IMR-90 (cell line): ENCODE measurements around the gene CTBP2. TPM values are rescaled to one million over a fixed set of nuclear protein-coding genes. Genes with fewer than 3 reads are reported as not detected.

Source experiments
- ATAC-seq: fragments of 200-7000 bp; cut with Tn5 transposase; 2 replicates; pipeline ENCODE4 v1.9.1; 2020; ENCODE audit warnings: low read depth, mild to moderate bottlenecking, moderate library complexity
- BruUV-seq: library from RNA; stranded (reverse); fragments of 400-500 nt; replicated peaks from 2 replicates; lab custom pipeline; 2021; lab: Mats Ljungman, UMichigan
- CTCF ChIA-PET: fragments of 300-600 bp; formaldehyde crosslinking; extraction: SDS; loops from one replicate; lab custom pipeline; 2021; ENCODE audit warnings: antibody characterized with exemption; lab: Yijun Ruan, JAX
- POLR2A ChIA-PET: fragments of 300-600 bp; sonication (Branson Sonifier 250); formaldehyde crosslinking; loops from one replicate; lab custom pipeline; 2022; ENCODE audit warnings: antibody characterized with exemption; ENCODE audit not compliant: unreplicated experiment; lab: Charles Lee
- DNase-seq: peaks from one replicate; pipeline ENCODE4 v3.0.0; 2013
- H2AFZ ChIP-seq: replicated peaks from 2 replicates; pipeline ENCODE3; 2013; ENCODE audit warnings: low read length, mild to moderate bottlenecking; ENCODE audit not compliant: poor library complexity
- H2AK5ac ChIP-seq: 2 replicates; pipeline ENCODE4 v1.6.1; 2013; ENCODE audit warnings: low read depth, low read length, inconsistent platforms
- H2AK9ac ChIP-seq: replicated peaks from 2 replicates; pipeline ENCODE3; 2013; ENCODE audit warnings: mild to moderate bottlenecking, low read depth, low read length, moderate library complexity; ENCODE audit not compliant: poor library complexity
- H2BK120ac ChIP-seq: 2 replicates; pipeline ENCODE4 v1.6.1; 2013; ENCODE audit warnings: low read depth, low read length, inconsistent platforms
- H2BK15ac ChIP-seq: 3 replicates; pipeline ENCODE4 v1.6.1; 2013; ENCODE audit warnings: low read depth, low read length, inconsistent platforms
- H2BK20ac ChIP-seq: 2 replicates; pipeline ENCODE4 v1.6.1; 2013; ENCODE audit warnings: low read depth, mild to moderate bottlenecking, inconsistent platforms, low read length, moderate library complexity
- H2BK5ac ChIP-seq: 2 replicates; pipeline ENCODE4 v1.6.1; 2013; ENCODE audit warnings: mild to moderate bottlenecking, low read depth, low read length, inconsistent platforms; ENCODE audit not compliant: poor library complexity, severe bottlenecking
- H3K14ac ChIP-seq: replicated peaks from 2 replicates; pipeline ENCODE4 v1.6.1; 2013; ENCODE audit warnings: low read depth, low read length, inconsistent platforms
- H3K18ac ChIP-seq: 2 replicates; pipeline ENCODE4 v1.6.1; 2013; ENCODE audit warnings: low read depth, low read length, control low read depth
- H3K23ac ChIP-seq: 2 replicates; pipeline ENCODE4 v1.6.1; 2013; ENCODE audit warnings: low read depth, low read length, inconsistent platforms
- H3K27ac ChIP-seq: 2 replicates; pipeline ENCODE4 v1.5.1; 2013; ENCODE audit warnings: mild to moderate bottlenecking, control low read depth, low read length; ENCODE audit not compliant: insufficient read depth
- H3K27me3 ChIP-seq: 2 replicates; pipeline ENCODE4 v1.6.1; 2013; ENCODE audit warnings: low read length; ENCODE audit not compliant: control insufficient read depth, insufficient read depth
- H3K36me3 ChIP-seq: 2 replicates; pipeline ENCODE4 v1.6.1; 2013; ENCODE audit warnings: low read length, mixed read lengths; ENCODE audit not compliant: control insufficient read depth, insufficient read depth
- H3K4ac ChIP-seq: 2 replicates; pipeline ENCODE4 v1.6.1; 2013; ENCODE audit warnings: low read depth, low read length, inconsistent platforms
- H3K4me1 ChIP-seq: 2 replicates; pipeline ENCODE4 v1.6.1; 2013; ENCODE audit warnings: low read length, mixed read lengths; ENCODE audit not compliant: control insufficient read depth, insufficient read depth
- H3K4me2 ChIP-seq: 2 replicates; pipeline ENCODE4 v1.6.1; 2013; ENCODE audit warnings: low read depth, mild to moderate bottlenecking, control low read depth, low read length, moderate library complexity
- H3K4me3 ChIP-seq: 2 replicates; pipeline ENCODE4 v1.5.1; 2013; ENCODE audit warnings: low read depth, mild to moderate bottlenecking, control low read depth, low read length, moderate library complexity; ENCODE audit not compliant: insufficient read depth
- H3K56ac ChIP-seq: 2 replicates; pipeline ENCODE4 v1.6.1; 2013; ENCODE audit warnings: low read length, inconsistent platforms; ENCODE audit not compliant: insufficient read depth; ENCODE audit errors: extremely low read depth
- H3K79me1 ChIP-seq, 2 experiments: 2 replicates each; pipeline ENCODE4 v1.6.1; 2013; ENCODE audit warnings: low read length in 2 of 2, inconsistent platforms in 1 of 2, low read depth in 1 of 2
- H3K9ac ChIP-seq: 2 replicates; pipeline ENCODE4 v1.6.1; 2013; ENCODE audit warnings: low read depth, low read length, control low read depth
- H3K9me1 ChIP-seq: 2 replicates; pipeline ENCODE4 v1.6.1; 2013; ENCODE audit warnings: low read length, inconsistent platforms; ENCODE audit not compliant: insufficient read depth
- H3K9me3 ChIP-seq: 2 replicates; pipeline ENCODE4 v1.6.1; 2013; ENCODE audit warnings: low read length; ENCODE audit not compliant: control insufficient read depth, insufficient read depth
- H4K20me1 ChIP-seq: 2 replicates; pipeline ENCODE4 v1.6.1; 2013; ENCODE audit warnings: low read length, inconsistent platforms; ENCODE audit not compliant: insufficient read depth
- H4K5ac ChIP-seq: 2 replicates; pipeline ENCODE4 v1.6.1; 2013; ENCODE audit warnings: mild to moderate bottlenecking, low read depth, low read length, control low read depth
- H4K8ac ChIP-seq, 2 experiments: 2 replicates each; pipeline ENCODE4 v1.6.1; 2013; ENCODE audit warnings: low read depth in 2 of 2, low read length in 2 of 2, control low read depth in 1 of 2, inconsistent platforms in 1 of 2
- H4K91ac ChIP-seq: 2 replicates; pipeline ENCODE4 v1.6.1; 2013; ENCODE audit warnings: low read depth, low read length, inconsistent platforms; ENCODE audit not compliant: insufficient read depth
- CTCF ChIP-seq: conservative IDR thresholded peaks from 2 replicates; pipeline ENCODE4 v1.5.1; 2012; ENCODE audit warnings: mild to moderate bottlenecking, low read depth, low read length, improper control_type of control experiment
- ELK1 ChIP-seq: fragments of 150-350 bp; IDR thresholded peaks from 2 replicates; pipeline ENCODE4 v1.6.1; 2016; ENCODE audit warnings: low read depth, mild to moderate bottlenecking, low read length, moderate library complexity, borderline replicate concordance
- FOS ChIP-seq: fragments of 150-350 bp; IDR thresholded peaks from 2 replicates; pipeline ENCODE4 v1.6.1; 2016; ENCODE audit warnings: low read depth, low read length
- MAFK ChIP-seq: IDR thresholded peaks from 2 replicates; pipeline ENCODE4 v1.6.1; 2012; ENCODE audit warnings: low read depth, low read length, improper control_type of control experiment
- POLR2A ChIP-seq: IDR thresholded peaks from 2 replicates; pipeline ENCODE4 v1.6.1; 2012; ENCODE audit warnings: mild to moderate bottlenecking, low read depth, low read length
- RFX5 ChIP-seq: IDR thresholded peaks from 2 replicates; pipeline ENCODE4 v1.8.0; 2012; ENCODE audit warnings: low read depth, mild to moderate bottlenecking, low read length, moderate library complexity
- WGBS, 2 experiments: methylation state at CpG; one replicate each; pipeline versions ENCODE4 v1.1.5 to v1.1.7; 2013; ENCODE audit warnings: missing lambda C conversion rate in 2 of 2; ENCODE audit not compliant: insufficient read length in 1 of 2; ENCODE audit errors: extremely low coverage in 2 of 2; 5-methylcytosine and 5-hydroxymethylcytosine counted together
- dilution Hi-C: fragments of 300-500 bp; cut with HindIII; formaldehyde crosslinking; loops from one replicate; pipeline ENCODE4 v1.14.3; 2018; ENCODE audit warnings: low sequenced_read_pairs; ENCODE audit not compliant: unreplicated experiment
- in situ Hi-C: fragments of 300-500 bp; cut with MboI; formaldehyde crosslinking; loops from 3 replicates; pipeline ENCODE4 v1.14.3; 2019; ENCODE audit warnings: low sequenced_read_pairs, inconsistent platforms, mixed read lengths
- intact Hi-C: fragments of 100-400 bp; cut with micrococcal nuclease; formaldehyde crosslinking; loops from 2 replicates; pipeline ENCODE4 v1.10.0; 2022
- polyA plus RNA-seq, 3 experiments: library from polyadenylated mRNA; depleted of rRNA; stranded (reverse); fragments of >200 nt; gene quantifications; 2 replicates each; pipeline ENCODE4 v1.2.3, GENCODE V29; 2012; ENCODE audit warnings: low replicate concordance in 1 of 3
- total RNA-seq: library from RNA; depleted of rRNA; stranded (reverse); fragments of >200 nt; gene quantifications from 2 replicates; pipeline ENCODE4 v1.2.3, GENCODE V29; 2012

The CTBP2 gene
- total and polyA plus RNA-seq, 2 of the 4 experiments (the other 2 are of a cell fraction), result 81.0 to 86.6 TPM

- dilution Hi-C loops, result no loop called here
- 90% methylated on average over 2 of the region's 12 CpGs; no CpG with 5 or more reads in 1 of the 2 experiments for WGBS, 2 experiments
Observed at GRCh38 chr10:125002047-125002422, 158.3 kb downstream of the CTBP2 start.

More at GRCh38 chr10:125002047-125002422, 158.3 kb downstream of the CTBP2 start:
- Histone ChIP-seq H3K4me2 (no peak overlapping the region), H2BK120ac (no peak overlapping the region), H2BK15ac (no peak overlapping the region), H2AK9ac (peak overlapping the region; percentile 17), H2BK20ac (no peak overlapping the region), H3K27me3 (no peaks in the 10 kb centered on the region), H4K5ac (no peak overlapping the region), H3K4me3 (no peak overlapping the region), H4K20me1 (peaks cover 69% of the 10 kb centered on the region), H2AK5ac (peak overlapping the region; percentile 7; the same call in 1 of the 2 replicates), H3K27ac (no peak overlapping the region), H3K4ac (no peak overlapping the region; the same call in 1 of the 2 replicates), H3K18ac (no peak overlapping the region), H2BK5ac (no peak overlapping the region), H3K9me1 (peaks cover 28% of the 10 kb centered on the region), H3K14ac (no peak overlapping the region), H3K9ac (no peak overlapping the region), H3K9me3 (no peaks in the 10 kb centered on the region), H4K8ac (no peak overlapping the region), H2AFZ (no peak overlapping the region), H3K36me3 (peaks cover 49% of the 10 kb centered on the region; the same call in 1 of the 2 replicates), H4K91ac (no peak overlapping the region; the same call in 1 of the 2 replicates), H3K4me1 (peaks cover 39% of the 10 kb centered on the region), H3K79me1 (peaks cover 29 to 91% of the 10 kb centered on the region in 2 experiments), H3K23ac (no peak overlapping the region), H3K56ac (no peak overlapping the region)
- ChIA-PET CTCF (no interaction called here), POLR2A (no interaction called here)
- no TSS peak for BruUV-seq
- no peak for ATAC-seq
- no peak for DNase-seq
- TF ChIP-seq RFX5 (no peak), CTCF (no peak), MAFK (no peak), POLR2A (no peak), ELK1 (no peak), FOS (no peak)
- intact Hi-C loops (no loop called here), in situ Hi-C loops (no loop called here)
